Ureter (tissue), 1 donor: Measurements from ENCODE around the gene PUS7. TPM values are rescaled to one million over a fixed set of nuclear protein-coding genes. Genes with fewer than 3 reads are reported as not detected.
"Not testable (repeated sequence)": the region's sequence is repeated elsewhere in the genome, so short reads cannot be mapped to it uniquely, and the experiment has no call there.

Source experiments
- DNase-seq: peaks from one replicate; pipeline ENCODE4 v3.0.0-alpha.2; 2020; ENCODE audit warnings: low spot score
- total RNA-seq: library from RNA; stranded (reverse); gene quantifications from one replicate; pipeline ENCODE4 v1.2.4, GENCODE V29; 2023
- donor health status: DM: yes; HTN: yes; CAD: no.

Gene PUS7
- total RNA-seq, 1 donor from 2014 or later, result 22.0 TPM

DNA sequence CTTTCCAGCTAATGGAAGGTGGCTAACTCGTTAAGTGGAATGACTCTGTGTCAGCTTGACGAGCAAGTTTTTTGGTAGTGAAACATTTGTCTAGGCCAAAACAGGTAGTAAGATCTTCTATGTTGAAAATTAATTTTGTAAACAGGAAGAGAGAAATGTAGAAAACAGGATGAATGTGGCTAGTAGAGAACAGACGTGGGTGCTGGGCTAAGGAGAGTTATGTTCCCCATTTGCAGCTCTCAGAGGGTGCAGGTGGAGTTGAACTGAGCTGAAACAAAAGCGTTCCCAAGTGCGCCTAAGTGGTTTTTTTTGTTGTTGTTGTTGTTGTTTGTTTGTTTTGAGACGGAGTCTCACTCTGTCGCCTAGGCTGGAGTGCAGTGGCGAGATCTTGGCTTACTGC, 73.9 kb downstream of the PUS7 start:
- no peak for DNase-seq

DNA sequence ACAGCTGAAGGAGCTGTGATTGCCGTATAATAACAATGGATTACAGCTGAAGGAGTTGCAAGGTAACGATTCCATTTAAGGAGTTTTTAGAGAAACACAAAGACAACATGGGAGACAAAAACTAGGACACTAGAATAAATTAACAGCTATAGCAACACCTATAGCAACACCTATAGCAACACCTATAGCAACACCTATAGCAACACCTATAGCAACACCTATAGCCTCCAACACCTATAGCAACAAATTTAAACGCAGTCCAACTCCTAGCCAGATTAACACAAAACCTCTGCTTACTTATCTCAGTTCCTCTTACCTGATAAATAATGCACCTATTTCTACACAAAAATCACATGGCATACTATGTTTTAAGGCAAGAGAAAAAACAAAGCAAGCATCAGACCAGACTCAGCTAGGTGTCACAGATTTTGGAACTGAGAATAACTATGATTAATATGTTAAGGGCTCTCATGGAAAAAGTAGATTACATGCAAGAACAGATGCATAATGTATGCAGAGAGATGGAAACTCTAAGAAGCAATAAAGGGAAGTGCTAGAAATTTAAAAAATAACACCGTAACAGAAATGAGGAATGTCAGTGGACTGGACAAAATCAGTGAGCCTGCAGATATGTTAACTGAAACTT, 77.6 kb downstream of the PUS7 start:
- no peak for DNase-seq

DNA sequence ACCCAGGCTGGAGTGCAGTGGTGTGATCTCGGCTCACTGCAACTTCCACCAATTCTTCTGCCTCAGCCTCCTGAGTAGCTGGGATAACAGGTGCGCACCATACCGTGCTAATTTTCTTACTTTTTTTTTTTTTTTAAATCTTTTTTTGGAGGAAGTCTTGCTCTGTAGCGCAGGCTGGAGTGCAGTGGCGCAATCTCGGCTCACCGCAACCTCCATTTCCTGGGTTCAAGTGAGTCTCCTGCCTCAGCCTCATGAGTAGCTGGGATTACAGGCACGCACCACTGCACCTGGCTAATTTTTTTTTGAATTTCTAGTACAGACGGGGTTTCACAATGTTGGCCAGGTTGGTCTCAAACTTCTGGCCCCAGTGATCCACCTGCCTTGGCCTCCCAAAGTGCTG, 79.9 kb downstream of the PUS7 start:
- not testable (repeated sequence) for DNase-seq

DNA sequence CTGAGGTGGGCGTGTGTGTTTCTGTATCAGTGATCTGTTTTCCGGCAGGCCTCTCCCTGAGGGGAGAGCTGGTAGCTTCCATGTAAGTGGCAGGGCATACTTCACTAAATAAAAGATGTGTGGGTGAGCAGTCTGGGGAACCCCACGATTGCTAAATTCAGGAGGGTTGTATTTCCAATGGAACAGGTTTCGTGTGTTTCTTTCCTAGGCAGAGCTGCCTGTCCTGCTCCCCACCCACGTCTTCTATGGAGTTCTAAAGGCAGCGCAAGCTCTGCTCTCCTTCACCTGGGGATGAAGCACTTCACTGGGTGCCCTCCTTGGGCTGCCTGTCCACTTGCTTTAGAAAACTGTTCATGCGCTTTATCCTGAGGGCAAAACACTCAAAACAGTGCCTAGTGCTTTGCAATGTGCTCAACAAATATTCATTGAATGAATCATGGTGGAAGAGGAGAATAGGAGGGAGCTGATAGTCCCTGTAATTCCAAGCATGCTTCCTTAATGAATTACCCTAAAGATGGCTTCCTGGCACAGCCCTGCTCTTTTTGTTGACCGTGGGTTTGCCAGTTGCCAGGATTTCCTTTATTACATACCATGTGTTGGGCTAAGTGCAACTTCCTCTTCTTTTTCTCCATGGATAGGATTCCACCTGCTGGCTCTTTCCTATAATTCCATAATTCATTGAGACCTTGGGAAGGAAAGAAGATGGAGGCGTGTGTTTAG, 82.7 kb downstream of the PUS7 start:
- no peak for DNase-seq

- no peak for DNase-seq
Observed at GRCh38 chr7:105438847-105439173, 83.3 kb downstream of the PUS7 start.

- DNase-seq, result no peak
Observed at GRCh38 chr7:105438254-105438653, 83.8 kb downstream of the PUS7 start.

- DNase-seq, result not testable (repeated sequence)
Observed at GRCh38 chr7:105437356-105437755, 84.7 kb downstream of the PUS7 start.

- DNase-seq, result no peak
Observed at GRCh38 chr7:105429746-105430612, 92.1 kb downstream of the PUS7 start.

- DNase-seq, result no peak
Observed at GRCh38 chr7:105426606-105427146, 95.4 kb downstream of the PUS7 start.

GRCh38 chr7:105423987-105424386, 98.1 kb downstream of the PUS7 start:
- DNase-seq, result no peak

DNA sequence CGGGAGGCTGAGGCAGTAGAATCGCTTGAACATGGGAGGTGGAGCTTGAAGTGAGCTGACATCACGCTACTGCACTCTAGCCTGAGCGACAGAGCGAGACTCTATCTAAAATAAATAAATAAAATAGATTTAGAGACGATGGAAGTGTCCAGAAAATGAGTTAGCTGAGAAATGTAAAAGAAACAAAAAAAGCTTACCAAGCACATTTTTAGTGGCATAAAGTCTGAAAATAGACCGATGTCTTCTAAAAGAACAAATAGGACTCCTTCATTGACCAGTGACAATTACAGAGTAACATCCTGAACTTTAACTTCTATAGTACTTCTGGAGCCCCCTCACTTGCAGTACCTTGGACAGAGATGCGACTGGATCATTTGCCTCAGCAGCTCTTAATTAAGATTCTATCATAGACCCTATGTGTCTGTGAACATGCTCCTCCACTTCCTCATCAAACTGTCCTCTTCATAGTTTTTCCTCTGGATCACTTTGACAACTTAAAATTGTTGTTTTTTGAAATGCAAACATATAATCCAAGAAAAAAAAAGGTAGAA, 108.1 kb downstream of the PUS7 start:
- no peak for DNase-seq

DNA sequence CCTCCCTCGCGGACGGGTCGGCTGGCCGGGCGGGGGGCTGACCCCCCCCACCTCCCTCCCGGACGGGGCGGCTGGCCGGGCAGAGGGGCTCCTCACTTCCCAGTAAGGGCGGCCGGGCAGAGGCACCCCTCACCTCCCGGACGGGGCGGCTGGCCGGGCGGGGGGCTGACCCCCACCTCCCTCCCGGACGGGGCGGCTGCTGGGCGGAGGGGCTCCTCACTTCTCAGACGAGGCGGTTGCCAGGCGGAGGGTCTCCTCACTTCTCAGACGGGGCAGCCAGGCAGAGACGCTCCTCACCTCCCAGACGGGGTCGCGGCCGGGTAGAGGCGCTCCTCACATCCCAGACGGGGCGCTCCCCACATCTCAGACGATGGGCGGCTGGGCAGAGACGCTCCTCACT, 111.3 kb downstream of the PUS7 start:
- not testable (repeated sequence) for DNase-seq

GRCh38 chr7:105409775-105410174, 112.3 kb downstream of the PUS7 start:
- not testable (repeated sequence) for DNase-seq

DNA sequence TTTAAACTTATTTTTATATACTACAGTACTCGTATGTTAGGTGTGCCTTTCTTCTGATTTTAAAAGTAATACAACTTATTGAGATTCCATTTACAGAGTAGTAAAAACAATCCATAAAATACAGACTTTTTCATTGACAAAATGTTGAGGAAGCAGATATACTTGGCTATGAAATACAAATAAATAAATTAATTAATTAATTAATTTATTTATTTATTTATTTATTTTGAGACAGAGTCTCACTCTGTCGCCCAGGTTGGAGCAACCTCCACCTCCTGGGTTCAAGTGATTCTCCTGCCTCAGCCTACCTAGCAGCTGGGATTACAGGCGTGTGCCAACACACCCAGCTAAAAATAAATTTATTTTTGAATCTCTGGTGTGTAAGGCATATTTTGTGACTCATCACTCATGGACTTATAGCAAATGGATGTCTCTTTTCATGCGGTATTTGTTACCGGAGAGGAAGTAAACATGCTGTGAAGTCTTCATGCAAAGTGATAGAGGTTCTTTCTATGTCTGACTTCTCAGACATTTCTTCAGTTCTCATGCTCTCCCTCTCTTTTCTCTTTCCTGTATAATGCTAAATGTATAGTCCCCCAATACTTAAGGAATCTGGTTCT, 113.2 kb downstream of the PUS7 start:
- no peak for DNase-seq

Other genes with a start within 250 kb of the PUS7 start
- 54.1 TPM for gene SRPK2, start 133.3 kb downstream of the PUS7 start, total RNA-seq
- 17.2 TPM for gene RINT1, start 9.9 kb upstream of the PUS7 start, total RNA-seq
- not detected for gene EFCAB10, start 59.2 kb upstream of the PUS7 start, total RNA-seq